Thoracic aorta (tissue), 2 donors: Measurements from ENCODE around the gene CCL21. TPM values are rescaled to one million over a fixed set of nuclear protein-coding genes. Genes with fewer than 3 reads are reported as not detected.

ENCODE experiments used
- ATAC-seq: fragments of 150-250 bp; one replicate; pipeline ENCODE4 v1.8.0; 2017; ENCODE audit warnings: low read depth; ENCODE audit not compliant: insufficient number of reproducible peaks, low FRiP score
- DNase-seq: peaks from one replicate; pipeline ENCODE4 v3.0.0-alpha.2; 2020; ENCODE audit warnings: low spot score
- H3K27ac ChIP-seq, 2 donors: fragments of 200-600 bp; sonication (generic); 1 replicate in 1 of 2; 2 replicates in 1 of 2; pipeline ENCODE4 v1.5.1; 2016; ENCODE audit warnings: mild to moderate bottlenecking in 2 of 2, moderate library complexity in 2 of 2
- H3K27me3 ChIP-seq: fragments of 200-600 bp; sonication (generic); replicated peaks from 2 replicates; pipeline ENCODE4 v1.6.0; 2016; ENCODE audit warnings: mild to moderate bottlenecking; ENCODE audit not compliant: insufficient read depth
- H3K36me3 ChIP-seq: fragments of 200-600 bp; sonication (generic); one replicate; pipeline ENCODE4 v1.5.1; 2016
- H3K4me1 ChIP-seq, 2 donors: fragments of 200-600 bp; sonication (generic); 1 replicate in 1 of 2; 2 replicates in 1 of 2; pipeline versions ENCODE4 v1.5.1 to v1.6.0; 2016; ENCODE audit warnings: low read depth in 2 of 2, mild to moderate bottlenecking in 1 of 2; ENCODE audit not compliant: control insufficient read depth in 1 of 2
- H3K4me3 ChIP-seq: fragments of 200-600 bp; sonication (generic); 2 replicates; pipeline ENCODE4 v1.5.1; 2016; ENCODE audit warnings: mild to moderate bottlenecking
- H3K9me3 ChIP-seq: fragments of 200-600 bp; sonication (generic); 2 replicates; pipeline ENCODE4 v1.5.1; 2016
- CTCF ChIP-seq: fragments of 200-600 bp; sonication (generic); IDR thresholded peaks from one replicate; pipeline ENCODE4 v1.5.1; 2019; ENCODE audit warnings: antibody characterized with exemption
- total RNA-seq, 2 donors: library from RNA; depleted of rRNA; stranded (reverse); fragments of >200 nt; gene quantifications; one replicate each; pipeline versions ENCODE4 v1.1.0 to v1.2.3, GENCODE V29; 2016

CCL21 gene
- total RNA-seq, 2 donors from 2014 or later: 9.3 TPM; not detected in 1

GRCh38 chr9:34715639-34716215, 5.8 kb upstream of the CCL21 start:
- H3K4me3 ChIP-seq: no peak overlapping the region
- no peaks in the 10 kb centered on the region for H3K4me1 ChIP-seq
- ATAC-seq (no peak), DNase-seq (no peak)
- no peak for TF ChIP-seq CTCF
- no peaks in the 10 kb centered on the region for H3K27me3 ChIP-seq
- no peaks in the 10 kb centered on the region for H3K36me3 ChIP-seq
- H3K27ac ChIP-seq: no peak overlapping the region
- H3K9me3 ChIP-seq: peaks cover 2% of the 10 kb centered on the region

GRCh38 chr9:34714007-34714406, 4.1 kb upstream of the CCL21 start:
- Histone ChIP-seq H3K4me3 (no peak overlapping the region), H3K27ac (no peak overlapping the region), H3K36me3 (no peaks in the 10 kb centered on the region), H3K27me3 (no peaks in the 10 kb centered on the region), H3K9me3 (peaks cover 2% of the 10 kb centered on the region), H3K4me1 (peaks cover 7% of the 10 kb centered on the region in 2 donors)
- TF ChIP-seq CTCF: no peak
- DNase-seq: no peak
- ATAC-seq: no peak

GRCh38 chr9:34712140-34712539, 2.2 kb upstream of the CCL21 start:
- Histone ChIP-seq H3K9me3 (peaks cover 2% of the 10 kb centered on the region), H3K4me3 (no peak overlapping the region), H3K27ac (no peak overlapping the region), H3K4me1 (peaks cover 7% of the 10 kb centered on the region in 2 donors), H3K36me3 (no peaks in the 10 kb centered on the region), H3K27me3 (no peaks in the 10 kb centered on the region)
- no peak for TF ChIP-seq CTCF
- ATAC-seq: no peak
- DNase-seq: no peak

- DNase-seq (no peak), ATAC-seq (no peak)
- no peak for TF ChIP-seq CTCF
- peaks cover 7% of the 10 kb centered on the region in 2 donors for H3K4me1 ChIP-seq
- H3K4me3 ChIP-seq: no peak overlapping the region
- no peaks in the 10 kb centered on the region for H3K27me3 ChIP-seq
- H3K36me3 ChIP-seq: no peaks in the 10 kb centered on the region
- H3K27ac ChIP-seq: no peak overlapping the region
- peaks cover 2% of the 10 kb centered on the region for H3K9me3 ChIP-seq
Observed at GRCh38 chr9:34709196-34709978, 549 bp downstream of the CCL21 start.

- DNase-seq (no peak), ATAC-seq (no peak)
- Histone ChIP-seq H3K36me3 (no peaks in the 10 kb centered on the region), H3K9me3 (no peaks in the 10 kb centered on the region), H3K4me1 (peaks cover 7% of the 10 kb centered on the region in 2 donors), H3K4me3 (no peak overlapping the region), H3K27ac (no peak overlapping the region), H3K27me3 (no peaks in the 10 kb centered on the region)
- TF ChIP-seq CTCF: no peak
Observed at GRCh38 chr9:34707130-34707529, 2.8 kb downstream of the CCL21 start.
